H1 (cell line): Measurements from ENCODE around the gene RNF220. TPM values are rescaled to one million over a fixed set of nuclear protein-coding genes. Genes with fewer than 3 reads are reported as not detected.

Experiments used
- CTCF ChIA-PET: fragments of 300-600 bp; sonication (Branson Sonifier 250); formaldehyde crosslinking; loops from one replicate; lab custom pipeline; 2021; ENCODE audit not compliant: partially characterized antibody; lab: Charles Lee
- POLR2A ChIA-PET: fragments of 300-600 bp; sonication (Branson Sonifier 250); formaldehyde crosslinking; loops from one replicate; lab custom pipeline; 2021; ENCODE audit warnings: inconsistent platforms; ENCODE audit not compliant: partially characterized antibody; lab: Charles Lee
- DNase-seq, 2 experiments: peaks; one replicate each; pipeline versions ENCODE4 v3.0.0 to v3.0.0-alpha.2; 2010 to 2022; ENCODE audit warnings: low spot score in 2 of 2, low read depth in 1 of 2, mixed read lengths in 1 of 2
- FAIRE-seq: peaks from 2 replicates; lab custom pipeline; 2011; peaks lifted over from hg19 to GRCh38; lab: Jason Lieb, UNC
- H2AFZ ChIP-seq: 2 replicates; pipeline ENCODE4 v1.8.1; 2012; ENCODE audit warnings: low read length, inconsistent platforms
- H2AK5ac ChIP-seq: 2 replicates; pipeline ENCODE4 v1.6.1; 2013; ENCODE audit warnings: low read depth, low read length
- H2BK120ac ChIP-seq: replicated peaks from 2 replicates; pipeline ENCODE3; 2013; ENCODE audit warnings: low read depth, low read length, inconsistent platforms
- H2BK12ac ChIP-seq: 2 replicates; pipeline ENCODE4 v1.6.1; 2013; ENCODE audit warnings: low read depth, low read length
- H2BK15ac ChIP-seq: 2 replicates; pipeline ENCODE4 v1.6.1; 2013; ENCODE audit warnings: low read length
- H2BK20ac ChIP-seq: 2 replicates; pipeline ENCODE4 v1.6.1; 2013; ENCODE audit warnings: low read length
- H2BK5ac ChIP-seq: 2 replicates; pipeline ENCODE4 v1.6.1; 2013; ENCODE audit warnings: low read depth, low read length
- H3K14ac ChIP-seq: 2 replicates; pipeline ENCODE4 v1.6.1; 2013; ENCODE audit warnings: inconsistent platforms; ENCODE audit not compliant: insufficient read length
- H3K18ac ChIP-seq: 2 replicates; pipeline ENCODE4 v1.6.1; 2013; ENCODE audit warnings: low read length; ENCODE audit errors: extremely low read depth
- H3K23ac ChIP-seq: 2 replicates; pipeline ENCODE4 v1.6.1; 2013; ENCODE audit warnings: inconsistent platforms; ENCODE audit not compliant: insufficient read length
- H3K23me2 ChIP-seq: 2 replicates; pipeline ENCODE4 v1.6.1; 2013; ENCODE audit warnings: low read depth, low read length
- H3K27ac ChIP-seq: 2 replicates; pipeline ENCODE4 v1.6.1; 2011; ENCODE audit warnings: low read depth, low read length, inconsistent platforms
- H3K27me3 ChIP-seq, 4 experiments: replicated peaks in 1 of 4; 1 replicate in 1 of 4; 2 replicates in 3 of 4; pipeline versions ENCODE4 v1.6.1 to v1.8.1; 2011 to 2013; ENCODE audit warnings: low read length in 3 of 4, mild to moderate bottlenecking in 3 of 4, inconsistent platforms in 2 of 4, mixed read lengths in 2 of 4, moderate library complexity in 1 of 4; ENCODE audit not compliant: control insufficient read depth in 3 of 4, insufficient read depth in 3 of 4; ENCODE audit errors: extremely low read depth in 1 of 4
- H3K36me3 ChIP-seq, 4 experiments: 2 replicates each; pipeline versions ENCODE4 v1.6.1 to v1.8.1; 2011 to 2013; ENCODE audit warnings: mild to moderate bottlenecking in 4 of 4, low read length in 3 of 4, moderate library complexity in 2 of 4, control low read depth in 1 of 4, inconsistent platforms in 1 of 4; ENCODE audit not compliant: insufficient read depth in 4 of 4, control insufficient read depth in 2 of 4
- H3K4ac ChIP-seq: replicated peaks from 2 replicates; pipeline ENCODE3; 2013; ENCODE audit warnings: low read length, low read depth, mixed read lengths, inconsistent platforms; ENCODE audit not compliant: insufficient read length
- H3K4me1 ChIP-seq, 4 experiments: replicated peaks in 1 of 4; 1 replicate in 1 of 4; 2 replicates in 3 of 4; pipeline versions ENCODE4 v1.6.1 to v1.8.1; 2011 to 2013; ENCODE audit warnings: low read length in 3 of 4, inconsistent platforms in 2 of 4, mixed read lengths in 1 of 4; ENCODE audit not compliant: insufficient read depth in 4 of 4, control insufficient read depth in 3 of 4
- H3K4me2 ChIP-seq, 2 experiments: 2 replicates each; pipeline versions ENCODE4 v1.6.1 to v1.8.1; 2011 to 2013; ENCODE audit warnings: low read depth in 2 of 2, low read length in 2 of 2, control low read depth in 1 of 2, inconsistent platforms in 1 of 2, mild to moderate bottlenecking in 1 of 2; ENCODE audit not compliant: insufficient read depth in 1 of 2
- H3K4me3 ChIP-seq, 4 experiments: fragments of 200-600, 300-600 bp in 1 of 4; sonication (generic), shearing (Covaris generic), sonication (Bioruptor Twin) in 1 of 4; 2 replicates each; pipeline versions ENCODE4 v1.5.1 to v1.8.1; 2011 to 2016; ENCODE audit warnings: low read length in 4 of 4, low read depth in 3 of 4, control low read depth in 2 of 4, inconsistent platforms in 2 of 4, mild to moderate bottlenecking in 2 of 4, mixed read lengths in 1 of 4, moderate library complexity in 1 of 4; ENCODE audit not compliant: insufficient read depth in 2 of 4; ENCODE audit errors: extremely low read depth in 1 of 4
- H3K56ac ChIP-seq: replicated peaks from 2 replicates; pipeline ENCODE3; 2013; ENCODE audit warnings: low read depth, mild to moderate bottlenecking, mixed read lengths, low read length, inconsistent platforms; ENCODE audit not compliant: insufficient read length
- H3K79me1 ChIP-seq: 2 replicates; pipeline ENCODE4 v1.6.1; 2013; ENCODE audit warnings: low read depth, low read length, control low read depth
- H3K79me2 ChIP-seq, 2 experiments: 2 replicates each; pipeline versions ENCODE4 v1.6.1 to v1.8.1; 2012 to 2013; ENCODE audit warnings: low read length in 2 of 2, mild to moderate bottlenecking in 2 of 2, inconsistent platforms in 1 of 2; ENCODE audit not compliant: insufficient read depth in 2 of 2, control insufficient read depth in 1 of 2
- H3K9ac ChIP-seq, 4 experiments: replicated peaks in 1 of 4; 1 replicate in 1 of 4; 2 replicates in 3 of 4; pipeline versions ENCODE4 v1.6.1 to v1.8.1; 2011 to 2013; ENCODE audit warnings: low read depth in 3 of 4, low read length in 3 of 4, control low read depth in 2 of 4, mild to moderate bottlenecking in 2 of 4, moderate library complexity in 2 of 4, inconsistent platforms in 1 of 4; ENCODE audit errors: extremely low read depth in 1 of 4
- H3K9me3 ChIP-seq, 2 experiments: 2 replicates each; pipeline versions ENCODE4 v1.6.1 to v1.8.1; 2012 to 2013; ENCODE audit warnings: mild to moderate bottlenecking in 2 of 2, moderate library complexity in 2 of 2, control low read depth in 1 of 2, inconsistent platforms in 1 of 2, low read depth in 1 of 2, low read length in 1 of 2, mixed read lengths in 1 of 2; ENCODE audit not compliant: insufficient read depth in 2 of 2
- H4K20me1 ChIP-seq, 2 experiments: replicated peaks in 1 of 2; 2 replicates each; pipeline versions ENCODE3 to v1.8.1; 2011 to 2013; ENCODE audit warnings: inconsistent platforms in 2 of 2, low read length in 2 of 2, mild to moderate bottlenecking in 1 of 2; ENCODE audit not compliant: insufficient read depth in 2 of 2, control insufficient read depth in 1 of 2
- H4K5ac ChIP-seq: 2 replicates; pipeline ENCODE4 v1.6.1; 2013; ENCODE audit warnings: low read length, low read depth, mixed read lengths, inconsistent platforms; ENCODE audit not compliant: insufficient read length
- H4K8ac ChIP-seq: 2 replicates; pipeline ENCODE4 v1.8.0; 2013; ENCODE audit warnings: mild to moderate bottlenecking, moderate library complexity, low read length, inconsistent platforms; ENCODE audit not compliant: insufficient read depth; ENCODE audit errors: extremely low read depth
- H4K91ac ChIP-seq: replicated peaks from 2 replicates; pipeline ENCODE3; 2013; ENCODE audit warnings: low read length, mixed read lengths, inconsistent platforms; ENCODE audit not compliant: insufficient read length
- BCL11A ChIP-seq, 2 experiments: IDR thresholded peaks; one replicate each; pipeline ENCODE4 v1.6.1; 2011; ENCODE audit warnings: low read depth in 2 of 2, low read length in 2 of 2, mild to moderate bottlenecking in 2 of 2
- RAD21 ChIP-seq, 2 experiments: IDR thresholded peaks in 1 of 2; conservative IDR thresholded peaks in 1 of 2; 2 replicates each; pipeline ENCODE4 v1.6.1; 2011; ENCODE audit warnings: low read depth in 2 of 2, low read length in 2 of 2, improper control_type of control experiment in 1 of 2, inconsistent platforms in 1 of 2, mild to moderate bottlenecking in 1 of 2, moderate library complexity in 1 of 2
- SRF ChIP-seq: IDR thresholded peaks from 2 replicates; pipeline ENCODE4 v1.6.1; 2011; ENCODE audit warnings: mild to moderate bottlenecking, low read depth, low read length, moderate library complexity
- TAF7 ChIP-seq: optimal IDR thresholded peaks from 2 replicates; pipeline ENCODE3; 2011; ENCODE audit warnings: low read depth, mild to moderate bottlenecking, inconsistent platforms, low read length, moderate library complexity, borderline replicate concordance
- WGBS, 2 experiments: shearing (Covaris generic) in 1 of 2; methylation state at CpG; one replicate each; pipeline versions ENCODE4 v1.1.6 to v1.1.7; 2013 to 2015; ENCODE audit warnings: low lambda C conversion rate in 2 of 2, mixed read lengths in 2 of 2, inconsistent platforms in 1 of 2, low coverage in 1 of 2, missing lambda C conversion rate in 1 of 2; ENCODE audit not compliant: insufficient replicate concordance in 2 of 2, insufficient coverage in 1 of 2, insufficient read length in 1 of 2; ENCODE audit errors: extremely low coverage in 1 of 2, missing lambda C conversion rate in 1 of 2; 5-methylcytosine and 5-hydroxymethylcytosine counted together
- polyA plus RNA-seq, 7 experiments: library from polyadenylated mRNA; depleted of rRNA in 3 of 7; stranded (reverse) in 5 of 7; unstranded in 2 of 7; fragments of >200 nt in 5 of 7; fragments of 200-250 nt in 2 of 7; gene quantifications; 1 replicate in 5 of 7; 2 replicates in 1 of 7; 4 replicates in 1 of 7; pipeline versions ENCODE4 v1.2.1 to v1.2.3, GENCODE V29; 2011 to 2013; ENCODE audit warnings: missing spikeins in 2 of 7, mixed read lengths in 2 of 7
- total RNA-seq: library from RNA; stranded (reverse); fragmentation: NEBNext Ultra II Directional; extraction: Animal tissue kit (Norgen Biotek cat#: 25700); gene quantifications from 2 replicates; pipeline ENCODE4 v1.2.1, GENCODE V29; 2021
- TF ChIP-seq, protein P1 (sequence below): IDR thresholded peaks from 2 replicates; pipeline ENCODE4 v1.6.1; 2011; ENCODE audit warnings: low read length, improper control_type of control experiment
- TF ChIP-seq, protein P2 (sequence below), 3 experiments: IDR thresholded peaks; 1 replicate in 2 of 3; 2 replicates in 1 of 3; pipeline versions ENCODE4 v1.5.1 to v1.6.1; 2011; ENCODE audit warnings: low read length in 3 of 3, mild to moderate bottlenecking in 3 of 3, inconsistent platforms in 2 of 3, low read depth in 1 of 3, moderate library complexity in 1 of 3; ENCODE audit not compliant: insufficient read depth in 1 of 3; ENCODE audit errors: control extremely low read depth in 1 of 3

The RNF220 gene
- total and polyA plus RNA-seq, 2 of the 8 experiments (the other 6 are each of a cell fraction or from before 2014, with no cell fraction given): 123 to 160 TPM

DNA sequence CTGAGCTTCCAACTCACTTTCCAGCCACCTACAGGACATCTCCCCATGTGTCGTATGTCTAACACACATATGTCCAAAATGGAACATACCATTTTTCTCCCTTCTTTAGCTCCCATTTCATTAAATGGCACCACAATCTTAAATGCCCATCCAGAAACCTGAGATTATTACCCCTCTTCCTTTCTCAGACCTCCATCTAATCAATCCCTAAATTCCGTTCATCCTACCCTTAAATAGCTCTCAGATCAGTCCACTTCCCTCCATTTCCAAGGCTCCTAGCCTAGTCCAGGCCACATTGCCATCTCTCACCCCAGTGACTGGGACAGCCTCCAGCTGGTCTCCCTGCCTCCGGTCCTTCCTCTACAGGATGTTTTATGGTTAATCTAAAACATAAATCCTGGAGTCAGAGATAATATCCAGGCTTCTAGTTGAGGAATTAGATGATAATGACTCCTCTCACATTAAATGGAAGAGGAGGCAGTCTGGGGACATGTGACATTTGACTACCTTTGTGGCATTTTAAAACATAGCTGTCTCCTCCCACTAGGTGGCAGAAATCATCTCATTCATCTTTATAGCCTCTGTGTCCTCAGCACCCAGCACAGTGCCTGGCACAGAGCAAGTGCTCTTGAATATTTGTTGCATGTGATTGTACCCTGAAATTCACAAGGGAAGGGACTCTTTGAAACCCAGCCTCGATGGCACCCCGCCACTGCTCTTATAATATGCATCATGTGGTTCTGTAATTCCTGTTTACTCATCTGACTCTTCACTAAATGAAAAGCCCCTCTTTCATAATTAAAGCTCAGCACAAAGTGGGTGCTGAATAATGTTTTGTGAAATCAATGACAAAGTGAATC, 166.9 kb downstream of the RNF220 start:
- Histone ChIP-seq H4K91ac (no peak overlapping the region), H3K23me2 (no peaks in the 10 kb centered on the region), H3K14ac (no peak overlapping the region), H3K4me3 (no peak overlapping the region), H3K36me3 (no peaks in the 10 kb centered on the region), H2BK20ac (no peak overlapping the region), H3K9ac (no peak overlapping the region), H4K8ac (no peak overlapping the region), H4K5ac (no peak overlapping the region), H3K4ac (no peak overlapping the region), H2BK5ac (no peak overlapping the region), H3K27me3 (no peaks in the 10 kb centered on the region), H3K79me1 (no peaks in the 10 kb centered on the region; the same call in 1 of the 2 replicates), H3K4me1 (peaks cover 4 to 6% (median 5%) of the 10 kb centered on the region in 4 experiments; a peak in 6 of 7 replicates), H3K9me3 (no peaks in the 10 kb centered on the region), H2BK12ac (no peak overlapping the region), H3K56ac (no peak overlapping the region), H2BK15ac (peak overlapping the region; percentile 95; the same call in 1 of the 2 replicates), H3K79me2 (no peaks in the 10 kb centered on the region), H3K18ac (peak overlapping the region; percentile 71; the same call in 1 of the 2 replicates), H3K27ac (no peak overlapping the region), H4K20me1 (no peaks in the 10 kb centered on the region), H2BK120ac (no peak overlapping the region), H3K23ac (no peak overlapping the region), H3K4me2 (no peak overlapping the region), H2AFZ (no peak overlapping the region), H2AK5ac (no peak overlapping the region; the same call in 1 of the 2 replicates)
- CTCF ChIA-PET: interaction anchor here (0.7 to 11.1 kb wide), 48 partner anchors 11 to 480 kb away, joined by 3 to 112 read pairs (median 5); no protein-coding TSS in a partner anchor
- peak; percentile 36 for FAIRE-seq
- POLR2A ChIA-PET: interaction anchor here (0.6 to 1.9 kb wide), 5 partner anchors 9 to 247 kb away, joined by 3 to 9 read pairs (median 5); no protein-coding TSS in a partner anchor
- 92 to 100% methylated on average over 1 to 5 of the region's 5 CpGs for WGBS, 2 experiments
- TF ChIP-seq TAF7 (no peak), BCL11A (IDR thresholded peaks at IDR 0.05; ENCODE audit: low read depth in 2 of 2, low read length in 2 of 2) (no peak), SRF (no peak), RAD21 (IDR thresholded peaks at IDR 0.05 in 1 of 2, conservative IDR thresholded peaks at IDR 0.05 in 1 of 2; ENCODE audit: low read depth in 2 of 2, low read length in 2 of 2) (peak; percentile 18 to 49; a peak in 2 of 4 replicates)
- TF ChIP-seq, protein P1, sequence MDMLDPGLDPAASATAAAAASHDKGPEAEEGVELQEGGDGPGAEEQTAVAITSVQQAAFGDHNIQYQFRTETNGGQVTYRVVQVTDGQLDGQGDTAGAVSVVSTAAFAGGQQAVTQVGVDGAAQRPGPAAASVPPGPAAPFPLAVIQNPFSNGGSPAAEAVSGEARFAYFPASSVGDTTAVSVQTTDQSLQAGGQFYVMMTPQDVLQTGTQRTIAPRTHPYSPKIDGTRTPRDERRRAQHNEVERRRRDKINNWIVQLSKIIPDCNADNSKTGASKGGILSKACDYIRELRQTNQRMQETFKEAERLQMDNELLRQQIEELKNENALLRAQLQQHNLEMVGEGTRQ: 0 out of 2 replicates have a peak, but pooled peaks have one; percentile 35
- TF ChIP-seq, protein P2, sequence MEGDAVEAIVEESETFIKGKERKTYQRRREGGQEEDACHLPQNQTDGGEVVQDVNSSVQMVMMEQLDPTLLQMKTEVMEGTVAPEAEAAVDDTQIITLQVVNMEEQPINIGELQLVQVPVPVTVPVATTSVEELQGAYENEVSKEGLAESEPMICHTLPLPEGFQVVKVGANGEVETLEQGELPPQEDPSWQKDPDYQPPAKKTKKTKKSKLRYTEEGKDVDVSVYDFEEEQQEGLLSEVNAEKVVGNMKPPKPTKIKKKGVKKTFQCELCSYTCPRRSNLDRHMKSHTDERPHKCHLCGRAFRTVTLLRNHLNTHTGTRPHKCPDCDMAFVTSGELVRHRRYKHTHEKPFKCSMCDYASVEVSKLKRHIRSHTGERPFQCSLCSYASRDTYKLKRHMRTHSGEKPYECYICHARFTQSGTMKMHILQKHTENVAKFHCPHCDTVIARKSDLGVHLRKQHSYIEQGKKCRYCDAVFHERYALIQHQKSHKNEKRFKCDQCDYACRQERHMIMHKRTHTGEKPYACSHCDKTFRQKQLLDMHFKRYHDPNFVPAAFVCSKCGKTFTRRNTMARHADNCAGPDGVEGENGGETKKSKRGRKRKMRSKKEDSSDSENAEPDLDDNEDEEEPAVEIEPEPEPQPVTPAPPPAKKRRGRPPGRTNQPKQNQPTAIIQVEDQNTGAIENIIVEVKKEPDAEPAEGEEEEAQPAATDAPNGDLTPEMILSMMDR (IDR thresholded peaks at IDR 0.05; ENCODE audit: control extremely low read depth in 1 of 3, insufficient read depth in 1 of 3, low read depth in 1 of 3, low read length in 3 of 3): peak in 2 of 3 experiments; percentile 39 to 68; a peak in 3 of 4 replicates
- DNase-seq: no peak
